Measurements from ENCODE around the gene FBXL15. TPM values are rescaled to one million over a fixed set of nuclear protein-coding genes. Genes with fewer than 3 reads are reported as not detected.
"Not testable (repeated sequence)": the region's sequence is repeated elsewhere in the genome, so short reads cannot be mapped to it uniquely, and the experiment has no call there.

The FBXL15 gene
- total RNA-seq, 1 donor from 2014 or later = 5.8 TPM

DNA sequence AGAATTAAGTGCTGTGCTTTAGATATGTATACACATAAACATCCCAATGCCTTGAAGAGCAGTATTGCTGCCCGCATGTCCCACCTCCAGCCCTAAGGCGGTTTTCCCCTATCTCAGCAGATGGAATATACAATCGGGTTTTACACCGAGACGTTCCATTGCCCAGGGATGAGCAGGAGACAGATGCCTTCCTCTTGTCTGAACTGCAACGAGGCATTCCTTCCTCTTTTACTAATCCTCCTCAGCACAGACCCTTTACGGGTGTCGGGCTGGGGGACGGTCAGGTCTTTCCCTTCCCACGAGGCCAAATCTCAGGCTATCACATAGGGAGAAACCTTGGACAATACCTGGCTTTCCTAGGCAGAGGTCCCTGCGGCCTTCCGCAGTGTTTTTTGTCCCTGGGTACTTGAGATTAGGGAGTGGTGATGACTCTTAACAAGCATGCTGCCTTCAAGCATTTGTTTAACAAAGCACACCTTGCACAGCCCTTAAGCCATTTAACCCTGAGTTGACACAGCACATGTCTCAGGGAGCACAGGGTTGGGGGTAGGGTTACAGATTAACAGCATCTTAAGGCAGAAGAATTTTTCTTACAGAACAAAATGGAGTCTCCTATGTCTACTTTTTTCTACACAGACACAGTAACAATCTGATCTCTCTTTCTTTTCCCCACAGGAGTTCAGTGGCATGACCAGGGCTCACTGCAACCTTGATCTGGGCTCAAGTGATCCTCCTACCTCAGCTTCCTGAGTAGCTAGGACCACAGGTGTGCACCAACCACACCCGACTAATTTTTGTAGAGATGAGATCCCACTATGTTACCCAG is 34.2 kb downstream of the FBXL15 start:
- not testable (repeated sequence) for DNase-seq (ENCODE audit: low read depth in 2 of 2)

DNA sequence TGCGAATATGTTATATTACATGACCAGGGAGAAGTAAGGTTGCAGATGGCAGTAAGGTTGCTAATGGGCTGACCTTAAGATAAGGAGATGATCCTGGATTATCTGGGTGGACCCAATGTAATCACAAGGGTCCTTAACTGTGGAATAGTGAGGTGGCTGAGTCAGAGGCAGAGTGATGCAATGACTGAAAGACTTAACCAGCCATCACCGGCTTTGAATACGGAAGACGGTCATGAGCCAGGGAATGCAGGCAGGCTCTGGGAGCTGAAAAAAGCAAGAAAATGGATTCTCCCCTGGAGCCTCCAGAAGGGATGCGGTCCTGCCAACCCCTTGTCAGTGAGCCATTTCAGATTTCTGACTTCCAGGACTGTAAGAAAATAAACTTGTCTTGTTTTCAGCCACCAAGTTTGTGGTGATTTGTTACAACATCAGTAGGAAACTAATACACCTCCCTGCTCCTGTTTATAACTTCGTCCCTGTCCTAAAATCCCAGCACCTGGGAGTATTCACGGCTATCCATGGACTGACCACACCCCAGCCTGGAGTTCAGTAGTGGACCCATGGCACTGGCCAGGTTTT is 35.3 kb downstream of the FBXL15 start:
- DNase-seq (ENCODE audit: low read depth in 2 of 2) = no peak

DNA sequence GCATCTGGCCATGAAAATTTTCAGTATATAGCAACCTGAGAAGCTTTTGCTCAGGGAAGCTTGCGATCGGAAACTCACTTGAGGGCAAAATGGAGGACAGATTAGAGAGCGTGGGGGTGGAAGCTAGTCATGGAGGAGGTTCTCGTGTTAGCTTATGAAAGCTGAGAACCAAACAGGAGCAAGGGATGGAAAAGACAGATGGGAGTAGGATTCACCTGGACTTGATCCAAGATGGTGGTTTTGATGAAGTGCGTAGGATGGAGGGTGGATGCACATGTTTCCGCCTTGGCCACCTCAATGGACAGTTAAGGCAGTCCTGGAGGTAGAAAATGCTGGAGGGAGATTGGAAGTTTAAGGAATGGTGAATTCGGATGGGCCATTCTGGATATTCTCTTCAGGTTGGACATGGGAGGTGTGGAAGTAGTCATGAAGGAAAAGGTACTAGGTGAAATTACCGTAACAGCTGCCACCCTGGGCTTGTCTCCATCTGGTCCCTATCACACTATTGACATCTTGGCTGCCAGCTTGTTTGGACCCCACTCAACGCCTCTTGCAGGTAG is 37.0 kb downstream of the FBXL15 start:
- DNase-seq (ENCODE audit: low read depth in 2 of 2) = no peak

DNA sequence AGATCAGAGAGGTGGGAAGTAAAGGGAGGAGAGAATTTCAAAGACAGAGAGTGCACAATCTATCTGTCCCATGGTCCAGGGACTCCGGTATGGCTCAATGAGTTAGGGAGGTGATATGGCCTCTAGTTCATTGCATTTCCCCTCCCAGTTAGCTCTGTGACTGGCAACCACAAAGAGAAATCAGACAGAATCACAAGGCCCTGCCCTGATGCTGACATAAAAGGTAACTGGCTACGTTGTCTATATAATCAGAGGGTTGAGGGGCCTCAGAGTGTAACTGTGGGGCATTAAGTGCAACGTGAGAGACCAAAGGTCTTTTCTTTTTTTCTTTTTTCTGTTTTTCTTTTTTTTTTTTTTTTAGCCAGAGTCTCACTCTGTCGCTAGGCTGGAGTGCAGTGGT is 38.0 kb downstream of the FBXL15 start:
- no peak for DNase-seq (ENCODE audit: low read depth in 2 of 2)

DNA sequence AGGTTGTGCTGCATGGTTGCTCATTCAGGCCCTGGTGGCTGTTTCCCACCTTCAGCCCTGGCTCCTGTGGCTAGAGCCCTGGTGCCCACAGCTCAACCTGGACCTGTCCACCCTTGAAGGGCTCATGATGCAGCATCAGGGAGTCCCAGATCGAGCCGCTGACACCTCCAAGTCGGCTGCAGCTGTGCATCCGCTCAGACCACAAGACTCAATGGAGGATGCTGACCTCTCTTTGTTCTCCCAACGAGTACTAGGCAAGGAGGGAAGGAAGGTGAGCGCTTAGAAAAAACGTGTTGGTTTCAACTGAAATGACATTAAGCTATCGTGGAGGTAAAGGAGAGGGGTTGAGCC is 40.2 kb downstream of the FBXL15 start:
- no peak for DNase-seq (ENCODE audit: low read depth in 2 of 2)

DNA sequence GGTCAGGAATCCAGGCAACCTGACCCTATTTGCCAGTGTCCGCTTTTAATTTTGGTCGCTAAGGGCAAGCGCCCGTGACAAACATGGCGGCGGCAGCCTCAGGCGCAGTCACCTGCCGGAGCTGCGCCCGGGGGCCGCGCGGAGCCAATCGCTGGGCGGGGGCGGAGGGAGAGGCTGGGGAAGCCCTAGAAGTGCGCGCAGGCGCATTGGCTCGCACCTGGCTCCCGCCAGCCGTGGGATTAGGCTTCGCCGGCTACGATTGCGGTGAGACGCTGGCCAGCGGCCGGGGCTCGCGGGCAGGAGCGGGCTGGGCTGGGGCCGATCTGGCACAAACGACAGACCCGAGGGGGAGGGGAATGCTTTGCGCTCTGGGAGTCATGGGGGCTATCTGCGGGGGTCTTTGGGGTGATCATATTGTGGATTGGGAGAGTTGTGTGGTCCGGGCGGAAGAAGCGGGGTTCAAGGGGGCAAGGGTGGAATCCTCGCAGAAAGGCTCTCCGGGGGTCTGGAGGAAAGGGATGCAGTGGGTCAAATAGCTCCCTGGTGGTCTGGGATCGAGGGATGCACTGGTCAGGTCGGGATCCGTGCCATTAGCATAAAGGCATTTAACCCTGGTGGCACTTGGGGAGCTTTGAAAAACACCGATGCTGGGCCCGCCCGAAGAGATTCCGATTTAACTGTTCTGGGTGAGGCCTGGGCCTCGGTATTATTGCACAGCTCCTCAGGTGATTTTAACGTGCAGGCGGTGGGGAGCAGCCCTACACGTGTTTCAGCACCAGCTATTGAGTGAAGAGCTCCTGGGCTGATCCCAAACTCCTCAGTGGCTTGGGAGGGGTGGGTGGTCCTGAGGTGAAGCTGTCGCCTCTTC is 40.8 kb downstream of the FBXL15 start:
- DNase-seq (ENCODE audit: low read depth in 2 of 2) = peak; percentile 46 to 82

DNA sequence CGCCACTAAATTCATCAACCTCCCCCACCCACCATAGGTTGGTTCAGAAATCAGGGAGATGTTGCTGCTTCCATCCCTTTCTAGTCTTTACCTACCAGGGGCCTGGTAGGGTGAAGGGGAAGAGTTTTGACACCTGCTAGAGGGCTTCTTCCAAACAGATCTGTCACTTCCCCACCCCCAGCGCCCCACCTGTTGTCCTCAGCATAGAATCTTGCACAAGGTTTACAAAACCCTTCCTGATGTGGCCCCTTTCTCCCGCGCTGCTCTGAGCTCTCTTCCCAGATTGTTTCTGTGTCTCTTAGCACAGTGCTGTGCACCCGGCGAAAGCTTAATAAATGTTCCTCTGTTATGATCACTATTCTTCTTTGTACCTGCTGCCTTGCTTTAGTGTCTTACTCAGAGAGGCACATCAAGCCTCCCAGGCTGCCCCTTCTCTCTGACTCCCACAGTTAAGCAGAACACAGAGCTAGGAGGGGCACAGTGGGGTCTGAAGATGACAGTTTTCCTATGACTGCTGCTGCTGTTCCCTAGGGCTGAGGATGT is 41.9 kb downstream of the FBXL15 start:
- DNase-seq (ENCODE audit: low read depth in 2 of 2) = no peak

DNA sequence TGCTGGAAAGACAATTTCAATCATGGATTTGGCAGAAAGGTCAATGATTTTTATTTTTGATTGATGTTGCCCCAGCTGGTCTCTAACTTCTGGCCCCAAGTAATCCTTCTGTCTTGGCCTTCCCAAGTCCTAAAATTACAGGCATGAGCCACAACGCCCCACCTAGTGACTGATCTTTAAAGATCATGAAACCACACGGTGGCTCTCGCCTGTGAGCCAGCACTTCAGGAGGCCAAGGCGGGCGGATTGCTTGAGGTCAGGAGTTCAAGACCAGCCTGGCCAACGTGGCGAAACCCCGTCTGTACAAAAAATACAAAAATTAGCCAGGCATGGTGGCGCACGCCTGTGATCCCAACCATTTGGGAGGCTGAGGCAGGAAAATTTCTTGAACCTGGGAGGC is 43.3 kb downstream of the FBXL15 start:
- DNase-seq (ENCODE audit: low read depth in 2 of 2) = no peak

DNA sequence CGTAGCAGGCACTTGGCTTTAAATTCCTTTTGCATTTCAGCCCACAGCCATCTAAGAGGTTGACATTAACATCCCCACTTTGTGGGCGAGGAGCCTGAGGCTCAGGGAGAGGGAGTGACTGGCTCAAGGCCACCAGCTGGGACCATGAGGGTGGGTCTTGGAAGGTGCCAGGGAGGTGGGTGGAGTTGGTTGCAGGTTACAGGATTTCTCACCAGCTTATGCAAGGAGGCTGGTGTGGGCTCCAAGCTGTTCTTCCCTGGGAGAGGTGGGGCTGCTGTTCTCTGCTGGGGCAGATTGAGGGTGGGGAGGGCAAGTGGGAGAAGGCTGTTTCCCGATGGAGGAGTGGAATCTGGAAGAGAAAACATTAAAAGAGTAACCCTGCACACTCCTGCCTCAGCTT is 44.8 kb downstream of the FBXL15 start:
- DNase-seq (ENCODE audit: low read depth in 2 of 2) = no peak

DNA sequence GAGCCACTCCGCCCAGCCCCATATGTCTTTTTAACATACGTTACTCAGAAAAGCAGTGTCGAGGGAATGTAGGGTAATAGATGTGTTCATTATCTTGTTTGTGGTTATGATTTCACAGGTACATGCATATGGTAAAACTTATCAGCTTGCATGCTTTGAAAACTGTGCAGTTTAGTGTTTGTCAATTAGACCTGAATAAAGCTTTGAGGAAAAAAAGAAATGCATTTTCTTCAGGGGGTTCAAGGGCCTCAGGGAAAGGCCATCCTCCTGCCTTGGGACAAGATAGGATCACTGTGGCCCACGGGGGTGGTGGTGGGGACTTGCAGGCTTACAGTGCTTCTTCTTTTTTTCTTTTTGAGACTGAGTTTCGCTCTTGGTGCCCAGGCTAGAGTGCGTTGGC is 46.7 kb downstream of the FBXL15 start:
- DNase-seq (ENCODE audit: low read depth in 2 of 2) = no peak

DNA sequence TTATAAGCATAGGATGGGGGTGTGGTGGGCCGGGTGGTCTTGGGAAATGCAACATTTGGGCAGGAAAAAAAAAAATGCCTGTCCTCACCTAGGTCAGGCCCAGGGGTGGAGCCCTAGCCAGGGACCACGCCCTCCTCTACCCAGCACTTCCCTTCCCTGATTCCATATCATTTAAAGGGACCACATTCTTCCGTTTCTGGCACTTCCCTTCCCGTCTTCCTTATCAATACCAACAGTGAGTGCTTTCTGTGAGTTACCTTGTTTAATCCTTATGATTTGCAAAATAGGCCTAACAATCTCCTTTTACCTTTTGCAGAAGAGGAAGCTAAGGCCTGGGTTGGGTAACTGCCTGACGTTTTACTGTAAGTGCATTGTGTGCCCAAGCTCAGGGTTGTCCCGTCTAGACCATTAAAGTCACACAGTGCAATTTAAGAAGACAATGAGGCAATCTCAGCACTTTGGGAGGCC is 47.4 kb downstream of the FBXL15 start:
- DNase-seq (ENCODE audit: low read depth in 2 of 2) = no peak

DNA sequence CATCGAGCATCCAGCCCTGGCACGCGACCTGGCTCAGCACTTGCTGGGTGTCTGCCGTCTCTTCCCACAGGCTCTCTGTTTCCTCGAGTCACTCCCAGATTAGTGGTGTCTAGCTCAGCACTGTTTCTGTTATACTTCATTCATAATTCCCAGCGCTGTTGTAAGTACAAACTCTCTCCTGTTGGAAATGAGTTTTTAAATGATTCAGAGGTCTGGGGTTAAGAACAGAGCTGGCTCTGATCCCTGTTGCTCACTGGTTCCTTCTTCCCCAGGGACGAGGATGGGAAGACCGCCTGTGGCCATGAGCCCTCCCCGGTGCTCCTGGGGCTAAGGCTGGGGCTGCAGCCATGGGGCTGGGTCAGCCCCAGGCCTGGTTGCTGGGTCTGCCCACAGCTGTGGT is 48.0 kb downstream of the FBXL15 start:
- no peak for DNase-seq (ENCODE audit: low read depth in 2 of 2)

DNA sequence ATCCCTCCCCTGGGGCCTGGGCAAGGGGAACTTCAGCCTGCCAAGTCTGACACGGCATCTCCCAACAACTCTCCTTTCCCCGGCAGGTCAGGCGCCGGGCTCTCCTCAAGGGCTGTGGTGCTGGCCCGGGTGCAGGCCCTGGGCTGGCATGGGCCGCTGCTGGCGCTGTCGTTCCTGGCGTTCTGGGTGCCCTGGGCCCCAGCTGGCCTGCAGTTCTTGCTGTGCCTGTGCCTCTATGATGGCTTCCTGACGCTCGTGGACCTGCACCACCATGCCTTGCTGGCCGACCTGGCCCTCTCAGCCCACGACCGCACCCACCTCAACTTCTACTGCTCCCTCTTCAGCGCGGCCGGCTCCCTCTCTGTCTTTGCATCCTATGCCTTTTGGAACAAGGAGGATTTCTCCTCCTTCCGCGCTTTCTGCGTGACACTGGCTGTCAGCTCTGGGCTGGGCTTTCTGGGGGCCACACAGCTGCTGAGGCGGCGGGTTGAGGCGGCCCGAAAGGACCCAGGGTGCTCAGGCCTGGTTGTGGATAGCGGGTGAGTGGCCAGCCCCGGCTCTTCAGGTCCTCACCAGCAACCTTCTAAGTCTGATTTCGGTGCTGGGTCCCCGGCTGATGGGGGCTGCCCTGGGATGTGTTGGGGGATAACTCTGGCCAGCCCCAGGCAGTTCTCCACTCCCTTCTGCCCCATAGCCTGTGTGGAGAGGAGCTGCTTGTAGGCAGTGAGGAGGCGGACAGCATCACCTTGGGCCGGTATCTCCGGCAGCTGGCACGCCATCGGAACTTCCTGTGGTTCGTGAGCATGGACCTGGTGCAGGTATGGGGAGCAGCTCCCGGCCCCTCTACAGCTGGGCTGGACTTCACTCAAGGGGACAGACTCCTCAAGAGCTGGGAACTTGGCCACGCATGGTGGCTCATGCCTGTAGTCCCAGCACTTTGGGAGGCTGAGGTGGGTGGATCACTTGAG is 50.2 kb downstream of the FBXL15 start:
- DNase-seq (ENCODE audit: low read depth in 2 of 2) = no peak

Other genes with a start within 250 kb of the FBXL15 start
- not detected in 2 replicates for gene ELOVL3, start 194.5 kb upstream of the FBXL15 start, total RNA-seq
- not detected in 2 replicates for gene PITX3, start 179.3 kb upstream of the FBXL15 start, total RNA-seq
- 11.2 and 16.7 TPM in 2 replicates for gene GBF1, start 175.3 kb upstream of the FBXL15 start, total RNA-seq
- 15.3 and 24.0 TPM in 2 replicates for gene NFKB2, start 25.1 kb upstream of the FBXL15 start, total RNA-seq
- gene PSD, start 2.1 kb upstream of the FBXL15 start, total RNA-seq = 0.26 and 0.63 TPM in 2 replicates
- 30.6 and 42.2 TPM in 2 replicates for gene CUEDC2, start 11.7 kb downstream of the FBXL15 start, total RNA-seq
- gene C10orf95, start 30.7 kb downstream of the FBXL15 start, total RNA-seq = under 0.01 TPM in 1 of 2 replicates, not detected in the other
- gene ACTR1A, start 81.9 kb downstream of the FBXL15 start, total RNA-seq = 143 and 183 TPM in 2 replicates
- gene SUFU, start 83.1 kb downstream of the FBXL15 start, total RNA-seq = 3.1 and 6.4 TPM in 2 replicates
- 38.4 and 82.4 TPM in 2 replicates for gene TRIM8, start 223.6 kb downstream of the FBXL15 start, total RNA-seq

Data from dermis microvascular lymphatic vessel endothelial cell (primary cell).